Measurements from ENCODE around the gene INTS11.
"Not testable (repeated sequence)": the region's sequence is repeated elsewhere in the genome, so short reads cannot be mapped to it uniquely, and the experiment has no call there.

Gene INTS11

DNA sequence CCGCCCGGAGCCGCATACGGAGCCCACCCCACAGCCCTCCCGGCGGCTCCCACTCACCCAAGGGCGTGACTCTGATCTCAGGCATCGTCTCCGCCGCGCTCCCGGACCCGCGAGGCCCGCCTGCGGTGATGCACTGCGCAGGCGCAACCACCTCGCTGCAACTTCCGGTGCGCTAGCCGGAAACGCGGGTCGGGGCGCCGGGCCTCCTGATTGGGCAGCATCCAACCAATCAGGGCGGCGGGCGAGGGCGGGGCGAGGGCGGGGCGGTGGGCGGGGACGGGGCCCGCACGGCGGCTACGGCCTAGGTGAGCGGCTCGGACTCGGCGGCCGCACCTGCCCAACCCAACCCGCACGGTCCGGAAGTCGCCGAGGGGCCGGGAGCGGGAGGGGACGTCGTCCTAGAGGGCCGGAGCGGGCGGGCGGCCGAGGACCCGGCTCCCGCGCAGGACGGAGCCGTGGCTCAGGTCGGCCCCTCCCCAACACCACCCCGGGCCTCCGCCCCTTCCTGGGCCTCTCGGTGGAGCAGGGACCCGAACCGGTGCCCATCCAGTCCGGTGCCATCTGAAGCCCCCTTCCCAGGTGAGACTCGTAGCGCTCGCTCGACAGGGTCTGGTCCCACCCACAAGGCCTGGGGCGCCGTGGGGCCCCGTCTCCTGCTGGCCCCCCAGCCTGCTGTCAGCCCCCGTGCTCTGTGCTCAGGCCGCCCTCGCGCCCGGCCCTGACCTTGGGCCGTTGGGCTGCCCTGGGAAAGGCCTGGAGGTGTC lies at the start of gene INTS11, which contains the start of gene CPTP:
Gene INTS11, minus strand, starts transcription at position 137 of the 764 bp plus-strand sequence. Its CDS starts 52 bp downstream, at position 85.
Gene CPTP, plus strand, starts transcription at position 279 of the 764 bp plus-strand sequence. CDS start 2,109 bp downstream, outside the sequence.
- peak; percentile 80 for DNase-seq

DNA sequence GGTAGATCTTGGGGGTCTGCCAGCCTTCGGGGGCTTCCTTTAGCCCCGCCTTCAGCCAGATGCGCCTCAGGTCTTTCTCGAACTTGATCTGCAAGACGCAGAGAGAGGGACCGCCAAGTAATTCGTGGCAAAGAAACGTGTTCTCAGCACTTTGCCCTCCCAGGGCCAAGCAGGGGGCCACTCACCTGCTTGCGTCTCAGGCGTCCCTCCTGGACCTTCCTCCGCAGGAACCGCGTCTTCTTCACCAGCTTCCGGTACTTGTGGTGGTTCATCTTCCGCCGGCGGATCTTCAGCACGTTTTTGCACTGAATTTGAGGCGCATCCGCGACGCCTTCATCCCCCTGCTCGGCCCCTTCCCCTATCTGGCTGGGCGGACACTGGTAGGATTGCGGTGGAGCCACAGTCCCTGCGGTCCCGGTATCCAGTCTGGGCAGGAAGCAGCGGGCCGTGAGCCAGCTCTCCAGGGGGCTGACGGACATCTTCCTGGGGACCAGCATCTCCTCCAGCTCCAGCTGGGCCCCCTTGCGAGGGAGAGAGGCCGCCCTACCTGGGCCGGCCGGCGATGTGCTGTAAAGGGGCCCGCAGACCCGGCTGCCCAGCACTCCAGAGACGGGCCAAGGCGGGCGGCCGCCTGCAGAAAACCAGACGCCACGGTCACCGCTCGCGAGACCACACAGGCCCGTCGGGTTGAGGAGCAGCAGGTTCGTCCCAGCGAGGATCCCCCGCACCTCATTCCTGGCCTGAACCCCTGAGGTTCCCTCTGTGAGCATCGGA lies 49.5 kb upstream of the INTS11 start:
- no peak for DNase-seq

DNA sequence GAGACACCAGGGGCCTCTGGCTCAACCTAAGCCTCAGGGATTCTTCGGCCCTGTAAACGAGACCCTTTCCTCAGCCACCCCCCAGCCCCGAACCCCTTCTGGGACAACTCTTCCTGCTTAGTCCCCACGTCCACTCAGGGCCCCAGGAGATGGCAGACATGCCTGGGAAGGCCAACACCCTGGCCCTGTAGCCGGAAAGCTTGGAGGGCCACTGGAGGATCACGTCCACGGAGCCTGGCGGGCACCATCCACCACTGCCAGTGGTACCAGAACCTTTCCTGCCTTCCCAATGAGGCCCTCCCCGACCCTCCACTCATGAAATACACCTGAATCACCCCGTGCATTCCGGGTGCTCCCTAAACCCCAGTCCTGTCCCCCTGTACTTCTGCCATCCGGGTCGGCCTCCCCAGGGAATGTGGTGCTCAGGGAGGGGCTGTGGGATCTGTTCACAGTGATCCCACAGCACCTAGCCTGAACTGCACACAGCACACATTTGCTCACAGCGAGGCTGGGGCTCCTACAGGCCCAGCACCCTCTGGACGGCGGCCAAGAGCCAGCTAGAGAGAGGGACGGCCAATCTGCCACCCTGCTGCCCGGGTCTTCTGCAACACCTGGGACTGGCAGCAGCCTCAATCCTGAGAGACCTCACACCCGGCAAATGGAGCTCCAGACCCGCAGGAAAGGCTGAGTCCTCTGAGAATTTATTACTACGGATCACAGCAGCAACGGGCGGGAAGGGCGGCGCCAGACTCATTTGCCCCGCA lies 48.8 kb upstream of the INTS11 start:
- no peak for DNase-seq

DNA sequence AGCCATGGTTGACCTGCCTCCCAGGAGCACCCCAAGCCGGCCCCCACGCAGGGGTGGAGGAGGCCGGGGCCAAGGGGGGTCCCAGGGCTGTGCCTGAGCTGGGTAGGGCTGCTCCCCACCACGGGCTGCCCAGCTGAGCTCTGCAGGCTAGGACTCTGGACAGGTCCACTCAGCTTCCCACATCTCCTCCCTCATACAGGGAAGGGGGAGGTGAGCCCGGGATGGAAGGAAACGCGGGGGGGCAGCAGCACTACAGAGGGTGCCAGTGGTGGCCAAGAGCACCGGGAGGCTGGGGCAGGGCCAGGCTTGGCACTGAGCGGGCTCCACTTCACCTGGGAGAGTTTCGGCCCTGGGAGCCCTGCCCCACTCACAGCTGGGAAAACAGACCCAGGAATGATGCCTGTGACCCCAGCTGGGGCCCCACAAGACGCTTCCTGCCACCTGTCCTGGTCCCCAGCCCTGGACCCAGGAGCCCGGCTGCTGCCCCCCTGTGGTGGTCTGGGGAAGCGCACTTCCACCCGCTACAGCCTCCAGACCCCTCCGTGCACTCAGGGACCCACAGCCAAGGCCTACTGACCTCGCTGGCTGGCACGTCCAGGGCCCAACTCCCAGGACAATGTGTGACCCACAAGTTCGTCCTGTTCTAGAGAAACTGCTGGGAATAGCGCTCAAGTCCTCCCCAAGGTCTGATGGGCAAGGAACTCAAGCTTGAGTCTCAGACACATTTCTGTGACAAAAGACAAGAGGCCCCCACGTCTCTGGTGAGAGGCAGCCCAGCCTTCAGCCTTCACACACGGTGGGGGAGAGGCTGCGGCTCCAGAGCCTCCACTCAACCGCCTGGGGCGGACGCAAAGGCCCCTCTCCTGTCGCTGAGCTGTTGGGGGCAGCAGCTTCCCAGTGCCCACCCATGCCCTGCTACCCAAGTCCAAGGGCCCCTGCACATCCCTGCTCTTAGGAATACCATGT lies 47.6 kb upstream of the INTS11 start:
- peak; percentile 35 for DNase-seq

DNA sequence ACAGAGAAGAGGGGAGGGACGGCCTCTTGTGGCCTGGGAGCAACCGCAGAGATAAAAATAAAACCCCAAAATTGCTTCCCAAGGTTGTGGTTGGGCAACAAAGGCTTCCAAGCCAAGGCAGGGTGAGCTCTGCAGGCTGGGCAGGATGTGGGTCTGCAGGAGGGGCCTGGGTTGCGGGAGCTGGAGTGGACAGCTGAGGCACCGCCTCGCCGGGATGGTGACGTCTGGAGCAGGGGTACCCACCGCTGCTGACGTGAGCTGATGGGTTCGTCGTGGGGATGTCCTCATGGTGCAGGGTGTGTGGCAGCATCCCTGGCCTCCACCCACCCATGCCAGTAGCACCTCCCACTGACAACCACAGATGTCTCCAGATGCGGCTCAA lies 46.9 kb upstream of the INTS11 start:
- no peak for DNase-seq

DNA sequence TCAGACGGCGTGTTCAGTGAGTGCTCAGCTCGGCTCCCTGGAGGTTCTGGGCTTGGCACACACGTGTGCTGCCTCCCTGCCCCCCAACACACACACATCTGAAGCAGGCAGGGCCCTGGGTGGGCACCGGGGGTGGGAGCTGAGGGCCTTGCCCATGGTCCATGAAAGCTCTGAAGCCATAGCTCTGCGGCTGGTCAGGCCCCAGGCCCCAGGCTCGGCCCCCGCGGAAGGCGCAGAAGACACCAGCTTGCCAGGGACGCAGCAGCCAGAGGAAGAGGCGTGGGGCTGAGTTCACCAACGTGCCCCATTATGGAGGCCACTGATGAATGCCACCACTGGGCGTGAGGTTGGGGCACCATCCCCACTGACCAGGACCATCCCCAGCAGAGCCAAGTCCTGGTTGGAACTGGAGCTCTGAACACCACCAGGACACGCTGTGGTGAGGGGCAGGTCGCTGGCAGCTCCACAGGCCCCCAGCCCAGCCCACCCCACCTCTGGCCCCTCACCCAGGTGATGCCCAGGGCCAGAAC lies 46.4 kb upstream of the INTS11 start:
- DNase-seq: no peak

DNA sequence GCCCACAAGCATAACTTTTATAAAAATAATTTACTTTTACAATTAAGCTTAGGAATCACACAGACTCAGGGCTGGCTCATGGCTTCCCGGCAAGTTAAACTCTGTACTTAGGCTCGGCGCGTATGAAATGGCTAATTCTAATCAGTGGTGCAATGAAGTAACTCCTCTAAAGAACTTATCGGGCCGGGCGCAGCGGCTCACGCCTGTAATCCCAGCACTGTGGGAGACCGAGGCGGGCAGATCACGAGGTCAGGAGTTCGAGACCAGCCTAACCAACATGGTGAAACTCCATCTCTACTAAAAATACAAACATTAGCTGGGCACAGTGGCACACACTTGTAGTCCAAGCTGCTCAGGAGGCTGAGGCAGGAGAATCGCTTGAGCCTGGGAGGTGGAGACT lies 45.6 kb upstream of the INTS11 start:
- DNase-seq: not testable (repeated sequence)

DNA sequence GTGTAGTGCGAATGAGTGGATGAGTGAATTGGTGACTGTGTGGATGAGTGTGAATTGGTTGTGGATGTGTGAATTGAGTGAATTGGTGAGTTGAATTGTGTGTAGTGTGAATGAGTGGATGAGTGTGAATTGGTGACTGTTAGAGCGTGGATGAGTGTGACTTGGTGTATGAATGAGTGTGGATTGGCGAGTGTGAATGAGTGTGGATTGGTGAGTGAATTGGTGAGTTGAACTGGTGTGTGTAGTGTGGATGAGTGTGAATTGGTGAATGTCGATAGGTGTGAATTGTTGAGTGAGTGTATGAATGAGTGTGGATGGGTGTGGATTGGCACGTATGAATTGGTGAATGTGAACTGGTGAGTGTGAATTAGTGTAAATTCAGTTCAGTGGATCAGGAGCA lies 42.9 kb upstream of the INTS11 start:
- DNase-seq: no peak

DNA sequence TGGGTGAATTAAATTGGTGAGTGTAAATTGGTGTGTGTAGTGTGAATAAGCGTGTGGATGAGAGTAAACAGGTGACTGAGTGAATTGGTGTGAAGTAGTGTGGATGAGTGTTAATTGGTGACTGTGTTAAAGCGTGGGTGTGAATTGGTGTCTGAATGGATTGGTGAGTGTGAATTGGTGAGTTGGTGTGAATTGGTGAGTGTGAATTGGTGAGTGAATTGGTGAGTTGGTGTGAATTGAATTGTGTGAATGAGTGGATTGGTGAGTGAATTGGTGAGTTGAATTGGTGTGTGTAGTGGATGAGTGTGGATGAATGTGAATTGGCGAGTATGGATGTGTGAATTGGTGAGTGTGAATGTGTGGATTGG lies 42.2 kb upstream of the INTS11 start:
- DNase-seq: no peak

DNA sequence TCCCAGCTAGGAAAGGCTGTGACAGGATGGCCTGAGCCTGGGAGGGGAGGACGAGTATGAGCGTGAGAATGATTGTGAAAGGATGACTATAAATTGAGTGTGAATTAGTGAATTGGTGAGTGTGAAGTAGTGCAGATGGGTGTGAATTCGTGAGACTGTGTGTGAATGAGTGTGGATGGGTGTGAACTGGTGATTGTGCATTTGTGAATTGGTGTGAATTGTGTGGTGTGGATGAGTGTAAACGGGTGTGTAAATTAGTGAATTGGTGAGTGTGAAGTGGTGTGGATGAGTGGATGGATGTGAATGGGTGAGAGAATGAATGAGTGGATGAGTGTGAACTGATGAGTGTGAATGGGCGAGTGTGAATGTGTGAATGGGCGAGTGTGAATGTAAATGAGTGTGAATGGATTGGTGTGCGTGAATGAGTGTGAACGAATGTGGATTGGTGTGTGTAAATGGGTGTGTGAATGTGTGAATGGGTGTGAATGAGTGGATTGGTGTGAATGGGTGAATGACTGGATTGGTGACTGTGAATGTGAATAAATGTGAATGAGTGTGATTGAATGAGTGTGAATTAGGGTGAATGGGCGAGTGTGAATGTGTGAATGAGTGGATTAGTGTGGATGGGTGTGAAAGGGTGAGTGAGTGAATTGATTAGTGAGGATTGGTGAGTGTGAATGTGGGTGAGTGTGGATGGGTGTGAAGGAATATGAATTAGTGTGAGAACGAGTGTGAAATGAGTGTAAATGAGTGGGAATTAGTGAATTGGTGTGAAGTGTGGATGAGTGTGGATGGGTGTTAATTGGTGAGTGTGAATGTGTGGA lies 41.6 kb upstream of the INTS11 start:
- DNase-seq: no peak

DNA sequence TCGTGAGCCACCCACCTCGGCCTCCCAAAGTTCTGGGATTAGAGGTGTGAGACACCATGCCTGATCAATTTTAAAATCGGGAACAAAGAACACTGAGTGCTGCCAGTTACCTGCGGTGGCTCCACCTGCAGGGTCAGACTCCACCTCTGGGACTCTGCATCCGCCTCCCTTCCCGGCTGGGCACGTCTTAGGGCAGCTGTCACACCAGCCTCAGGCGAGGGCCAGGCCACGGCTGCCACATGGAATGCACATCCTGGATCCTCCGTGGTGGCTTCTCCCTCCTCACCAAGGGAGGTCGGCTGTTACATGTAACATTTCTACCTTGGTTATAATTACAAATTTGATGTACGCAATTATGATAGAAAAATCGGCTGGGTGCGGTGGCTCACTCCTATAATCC lies 39.8 kb upstream of the INTS11 start:
- no peak for DNase-seq

DNA sequence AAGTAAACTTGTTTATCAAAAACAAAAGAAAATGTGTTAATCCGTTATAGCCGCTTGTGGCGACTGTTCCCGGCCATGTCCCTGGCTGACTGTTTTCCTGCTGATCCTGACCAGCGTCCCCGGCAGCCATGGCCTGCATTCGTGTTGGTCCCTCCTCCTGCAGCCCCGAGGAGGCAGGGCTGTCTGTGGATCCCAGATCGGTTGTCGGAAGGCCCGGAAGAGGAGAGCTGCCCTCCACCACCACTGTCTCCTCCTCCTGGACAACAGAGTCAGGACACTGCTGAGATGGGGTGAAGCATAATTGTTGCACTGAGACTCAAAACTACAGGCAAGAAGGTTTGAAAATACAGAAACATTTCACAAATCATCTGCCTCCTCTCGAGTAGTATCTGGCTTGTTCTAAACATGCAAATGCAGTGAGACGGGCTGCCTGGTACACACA lies 37.5 kb upstream of the INTS11 start:
- DNase-seq: no peak

DNA sequence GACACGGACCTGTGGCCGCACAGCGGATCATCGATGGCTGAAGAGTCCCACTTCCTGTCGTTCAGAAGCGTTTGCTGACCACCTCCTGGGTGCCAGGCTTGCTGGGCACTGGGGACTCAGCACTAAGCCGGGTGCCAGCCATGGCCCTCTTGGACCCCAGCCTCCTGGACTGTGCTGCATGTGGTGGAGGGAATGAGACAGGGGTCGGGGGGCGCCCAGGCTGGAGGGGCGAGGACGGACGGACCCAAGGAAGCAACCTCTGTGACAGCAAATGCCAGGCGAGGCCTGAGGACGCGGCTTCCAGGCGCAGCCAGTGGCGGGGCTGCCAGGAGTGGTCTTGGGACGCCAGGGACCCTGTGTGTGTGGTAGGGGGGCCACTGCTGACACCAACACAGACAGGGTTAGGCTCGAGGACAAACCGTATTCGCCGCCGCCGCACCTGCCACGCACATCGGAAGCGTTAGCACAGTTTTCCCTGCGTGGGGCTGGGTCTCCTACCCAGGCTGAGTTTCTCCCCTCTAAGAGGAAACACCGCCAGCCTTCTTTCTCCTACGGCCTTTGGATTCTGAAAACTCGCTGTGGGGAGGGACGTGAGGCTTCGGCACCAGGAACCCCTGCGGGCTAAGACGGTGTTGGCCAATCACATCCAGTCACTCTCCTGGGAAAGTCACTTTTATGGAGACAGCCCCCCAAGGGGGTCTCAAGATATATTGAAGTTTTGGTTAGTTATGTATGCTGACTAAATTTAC lies 36.9 kb upstream of the INTS11 start:
- no peak for DNase-seq

DNA sequence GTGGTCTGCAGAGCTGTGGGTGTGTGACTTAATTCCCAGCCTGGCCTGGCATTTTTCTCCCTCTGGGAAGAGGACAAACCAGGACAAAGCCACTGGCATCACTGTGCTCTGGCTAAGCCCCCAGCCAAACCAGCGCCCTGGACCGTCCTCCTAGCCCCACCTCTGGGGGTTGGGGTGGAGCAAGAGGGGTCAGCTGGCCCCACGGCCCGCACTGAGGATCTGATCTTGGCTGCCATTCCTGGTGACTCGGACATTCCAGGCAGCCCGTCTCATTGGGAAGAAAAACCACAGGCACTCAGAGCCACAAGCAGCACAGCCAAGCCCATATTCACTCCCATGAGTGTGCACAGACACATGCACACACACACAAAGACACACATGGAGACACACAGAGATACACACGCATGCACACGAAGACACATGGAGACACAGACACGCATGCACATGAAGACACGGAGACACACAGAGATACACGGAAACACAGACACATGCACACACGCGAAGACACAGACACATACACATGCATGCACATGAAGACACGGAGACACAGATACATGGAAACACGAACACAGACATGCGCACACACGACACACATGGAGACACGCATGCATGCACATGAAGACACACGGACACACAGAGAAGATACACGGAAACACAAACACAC lies 36.2 kb upstream of the INTS11 start:
- no peak for DNase-seq

DNA sequence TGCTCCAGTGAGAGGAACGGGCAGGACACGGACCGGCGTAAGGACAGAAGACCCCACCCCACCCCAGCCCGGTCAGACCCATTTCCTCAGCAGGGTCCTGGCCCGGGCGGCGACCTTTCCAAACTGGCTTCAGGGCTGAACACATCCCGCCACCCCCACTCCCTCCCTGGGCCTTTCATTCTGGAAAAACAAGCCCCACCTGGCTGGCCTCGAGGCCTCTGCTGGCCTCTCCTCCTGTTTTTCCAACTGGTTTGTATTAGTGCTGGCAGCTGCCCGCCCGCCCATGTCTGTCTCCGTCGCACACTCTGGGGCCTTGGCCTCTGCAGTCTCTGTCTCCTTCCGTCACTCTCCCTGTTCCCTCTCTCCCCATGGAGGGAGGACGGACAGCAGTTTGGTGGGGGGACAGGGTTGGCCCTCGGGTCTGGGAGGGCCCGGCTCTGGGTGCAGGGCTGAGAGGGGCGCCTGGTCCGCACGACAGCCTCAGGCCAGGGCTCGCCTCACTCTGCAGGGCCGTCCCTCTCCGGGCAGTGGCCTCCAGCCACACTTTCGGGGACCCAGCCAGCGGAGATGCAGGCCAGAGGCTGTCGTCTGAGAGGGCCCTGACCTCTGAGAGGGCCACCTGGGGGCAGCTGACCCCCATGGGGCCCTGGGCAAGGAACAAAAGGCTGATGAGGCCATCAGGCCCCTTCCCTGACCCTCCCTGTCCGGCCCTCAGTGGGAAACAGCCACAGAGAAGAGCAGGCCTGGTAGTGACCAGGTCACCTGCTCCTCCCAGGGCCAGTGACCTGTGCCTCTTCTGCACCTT lies 35.4 kb upstream of the INTS11 start:
- DNase-seq: no peak

DNA sequence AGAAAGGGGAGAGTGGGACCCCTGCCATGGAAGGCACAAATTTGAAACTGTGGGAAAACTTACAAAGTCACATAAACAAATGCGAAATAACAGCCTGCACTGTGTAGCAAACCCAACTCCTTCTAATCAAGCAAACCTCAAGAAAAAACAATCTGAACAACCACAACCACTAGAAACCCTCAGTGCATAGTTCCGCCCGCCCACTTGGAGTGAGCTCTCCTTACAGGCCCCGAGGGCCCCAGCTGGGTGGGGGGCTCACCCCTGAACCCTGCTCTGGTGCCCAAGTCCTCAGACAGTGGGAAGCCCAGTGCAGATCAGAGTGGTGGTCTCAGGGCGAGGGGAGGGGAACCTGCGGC lies 34.8 kb upstream of the INTS11 start:
- no peak for DNase-seq

DNA sequence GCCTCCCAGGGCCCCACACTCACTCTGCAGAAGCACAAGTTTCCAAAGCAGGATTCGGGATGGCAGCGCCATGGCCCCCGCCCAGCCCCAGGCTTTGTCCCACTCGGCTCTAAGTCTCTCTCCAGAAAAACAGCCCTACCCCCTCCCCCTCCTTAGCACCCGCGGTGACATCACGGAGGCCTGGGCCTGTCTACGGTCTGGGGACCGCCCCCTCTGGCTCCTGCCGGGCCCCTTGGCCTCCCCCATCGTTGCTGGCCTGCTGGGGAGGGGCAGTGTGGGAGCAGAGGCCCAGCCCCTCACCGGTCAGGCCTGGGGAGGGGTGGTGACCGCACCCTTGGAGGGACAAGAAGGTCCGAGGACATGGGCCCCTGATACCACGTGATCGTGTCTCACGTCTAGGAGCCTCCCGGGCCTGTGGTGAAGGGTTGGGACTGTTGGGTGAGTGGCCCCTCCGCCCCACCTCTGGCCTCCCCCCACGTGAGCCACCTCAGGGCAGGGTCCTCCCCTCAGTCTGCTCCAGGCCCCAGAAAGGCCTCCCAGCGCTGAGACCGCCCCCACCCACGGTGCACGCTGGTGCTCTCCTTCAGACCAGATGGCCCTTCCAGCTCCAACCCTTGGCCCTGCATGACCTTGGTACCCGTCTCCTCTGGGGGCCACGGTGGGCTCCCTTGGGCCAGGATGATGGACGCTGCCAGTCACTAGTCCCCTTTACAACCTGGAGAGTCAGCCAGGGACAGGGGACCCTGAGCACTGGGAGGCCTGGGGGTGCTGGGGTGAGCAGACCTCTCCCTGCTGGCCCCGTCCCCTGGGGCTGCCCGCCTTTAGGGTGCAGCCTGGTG lies 34.2 kb upstream of the INTS11 start, which contains the start of gene MXRA8:
Gene MXRA8, minus strand, starts transcription at position 123 of the 839 bp plus-strand sequence. Its CDS starts 51 bp downstream, at position 72.
- DNase-seq: no peak
